Uterus (tissue), 4 donors: Measurements from ENCODE around the gene HDAC4. TPM values are rescaled to one million over a fixed set of nuclear protein-coding genes. Genes with fewer than 3 reads are reported as not detected.

ENCODE experiments used
- DNase-seq, 2 donors: peaks; one replicate each; pipeline ENCODE4 v3.0.0-alpha.2; 2019 to 2020
- H3K27ac ChIP-seq, 2 donors: fragments of 200-600 bp; sonication (generic); 1 replicate in 1 of 2; 2 replicates in 1 of 2; pipeline ENCODE4 v1.5.1; 2016 to 2018
- H3K27me3 ChIP-seq, 2 donors: fragments of 200-600 bp; sonication (generic); one replicate each; pipeline ENCODE4 v1.5.1; 2018 to 2019; ENCODE audit warnings: control low read depth in 1 of 2
- H3K36me3 ChIP-seq, 2 donors: fragments of 200-600 bp; sonication (generic); one replicate each; pipeline ENCODE4 v1.5.1; 2019; ENCODE audit warnings: control low read depth in 1 of 2
- H3K4me1 ChIP-seq, 2 donors: fragments of 200-600 bp; sonication (generic); one replicate each; pipeline ENCODE4 v1.5.1; 2018 to 2019; ENCODE audit warnings: control low read depth in 1 of 2
- H3K4me3 ChIP-seq, 2 donors: fragments of 200-600 bp; sonication (generic); 1 replicate in 1 of 2; 2 replicates in 1 of 2; pipeline ENCODE4 v1.5.1; 2018 to 2019; ENCODE audit warnings: mild to moderate bottlenecking in 1 of 2
- H3K9me3 ChIP-seq, 2 donors: fragments of 200-600 bp; sonication (generic); one replicate each; pipeline ENCODE4 v1.5.1; 2019; ENCODE audit warnings: control low read depth in 1 of 2
- POLR2A ChIP-seq, 2 donors: fragments of 450-650 bp; IDR thresholded peaks; one replicate each; pipeline ENCODE4 v1.6.1; 2016; ENCODE audit warnings: antibody characterized with exemption in 2 of 2, mild to moderate bottlenecking in 1 of 2, moderate library complexity in 1 of 2
- intact Hi-C: fragments of 100-400 bp; cut with DNase I; formaldehyde crosslinking; loops from one replicate; pipeline ENCODE4 v1.15.1; 2023; ENCODE audit warnings: low total_unique reads
- total RNA-seq, 4 donors: library from RNA; depleted of rRNA in 3 of 4; stranded (reverse); fragments of >200 nt in 3 of 4; gene quantifications; one replicate each; pipeline versions ENCODE4 v1.1.0 to v1.2.4, GENCODE V29; 2014 to 2023
- TF ChIP-seq, protein P1 (sequence below), 4 experiments: fragments of 200-600 bp in 2 of 4; fragments of 450-650 bp in 2 of 4; sonication (generic) in 2 of 4; IDR thresholded peaks; one replicate each; pipeline ENCODE4 v1.5.1; 2016 to 2019; ENCODE audit warnings: antibody characterized with exemption in 4 of 4, mild to moderate bottlenecking in 2 of 4, moderate library complexity in 1 of 4
- donor health status: DM: yes; HTN: yes; CAD: no.

HDAC4 gene
- total RNA-seq, 4 donors from 2014 or later, result 42.1 to 91.5 (median 73.4) TPM

DNA sequence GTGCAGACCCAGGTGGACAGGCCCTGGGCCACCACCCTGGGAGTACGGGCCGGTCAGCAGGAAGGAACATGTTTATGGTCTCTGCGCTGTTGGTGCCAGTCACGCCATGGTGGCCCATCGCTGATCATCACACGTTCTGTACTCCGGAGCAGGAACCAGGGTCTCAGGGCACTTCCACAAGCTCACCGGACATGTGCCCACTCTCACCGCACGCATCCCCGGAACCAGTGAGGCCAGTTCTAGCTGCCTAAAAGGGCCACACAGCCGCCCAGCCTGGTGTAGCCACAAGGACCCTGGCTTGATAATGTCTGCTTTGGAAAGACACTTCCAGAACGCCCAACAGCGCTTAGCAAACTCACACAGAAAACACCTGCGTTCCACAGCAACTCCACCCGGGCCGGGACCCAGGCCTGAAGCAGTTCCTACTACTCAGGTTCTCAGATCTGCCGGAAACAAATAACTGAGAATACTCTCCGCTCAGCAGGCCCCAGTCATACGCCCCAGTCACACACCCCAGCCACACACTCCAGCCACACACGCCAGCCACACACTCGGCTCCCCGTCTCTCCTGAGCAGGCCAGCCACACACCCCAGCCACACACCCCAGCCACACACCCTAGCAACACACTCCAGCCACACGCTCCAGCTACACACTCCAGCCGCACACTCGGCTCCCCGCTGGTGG, 123.3 kb downstream of the HDAC4 start:
- Histone ChIP-seq H3K9me3 (no peaks in the 10 kb centered on the region), H3K36me3 (no peaks in the 10 kb centered on the region), H3K4me3 (no peak overlapping the region), H3K4me1 (no peaks in the 10 kb centered on the region), H3K27ac (no peak overlapping the region), H3K27me3 (no peaks in the 10 kb centered on the region)
- peak in 1 of 2 donors; percentile 15 for DNase-seq
- TF ChIP-seq POLR2A (IDR thresholded peaks at IDR 0.05), result no peak
- TF ChIP-seq, protein P1, sequence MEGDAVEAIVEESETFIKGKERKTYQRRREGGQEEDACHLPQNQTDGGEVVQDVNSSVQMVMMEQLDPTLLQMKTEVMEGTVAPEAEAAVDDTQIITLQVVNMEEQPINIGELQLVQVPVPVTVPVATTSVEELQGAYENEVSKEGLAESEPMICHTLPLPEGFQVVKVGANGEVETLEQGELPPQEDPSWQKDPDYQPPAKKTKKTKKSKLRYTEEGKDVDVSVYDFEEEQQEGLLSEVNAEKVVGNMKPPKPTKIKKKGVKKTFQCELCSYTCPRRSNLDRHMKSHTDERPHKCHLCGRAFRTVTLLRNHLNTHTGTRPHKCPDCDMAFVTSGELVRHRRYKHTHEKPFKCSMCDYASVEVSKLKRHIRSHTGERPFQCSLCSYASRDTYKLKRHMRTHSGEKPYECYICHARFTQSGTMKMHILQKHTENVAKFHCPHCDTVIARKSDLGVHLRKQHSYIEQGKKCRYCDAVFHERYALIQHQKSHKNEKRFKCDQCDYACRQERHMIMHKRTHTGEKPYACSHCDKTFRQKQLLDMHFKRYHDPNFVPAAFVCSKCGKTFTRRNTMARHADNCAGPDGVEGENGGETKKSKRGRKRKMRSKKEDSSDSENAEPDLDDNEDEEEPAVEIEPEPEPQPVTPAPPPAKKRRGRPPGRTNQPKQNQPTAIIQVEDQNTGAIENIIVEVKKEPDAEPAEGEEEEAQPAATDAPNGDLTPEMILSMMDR (IDR thresholded peaks at IDR 0.05), result no peak
- intact Hi-C loops, result no loop called here

DNA sequence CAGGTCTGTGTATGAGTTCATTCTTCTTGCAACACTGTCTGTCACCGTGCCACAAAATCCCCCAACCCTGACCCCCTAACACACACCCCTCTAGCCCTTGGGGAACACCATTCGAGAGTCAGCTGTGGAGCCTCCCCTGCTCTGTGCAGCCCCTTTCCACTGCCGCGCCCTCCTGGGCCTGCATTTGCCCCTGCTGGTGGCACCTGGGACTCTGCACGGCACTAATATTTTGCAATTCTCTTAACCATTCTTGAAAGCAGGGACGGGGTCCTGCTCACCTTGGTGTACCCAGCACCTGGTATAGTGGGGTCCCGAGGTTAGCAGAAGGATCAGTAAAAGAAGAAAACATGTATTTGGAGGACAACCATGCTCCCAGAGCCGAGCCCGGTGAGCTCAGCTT, 124.0 kb downstream of the HDAC4 start:
- peak in 1 of 2 donors; percentile 8 for DNase-seq
- TF ChIP-seq, protein P1 (IDR thresholded peaks at IDR 0.05), result no peak
- TF ChIP-seq POLR2A (IDR thresholded peaks at IDR 0.05), result no peak
- intact Hi-C loops, result no loop called here
- H3K4me1 ChIP-seq, result no peaks in the 10 kb centered on the region
- no peaks in the 10 kb centered on the region for H3K9me3 ChIP-seq
- no peak overlapping the region for H3K27ac ChIP-seq
- H3K27me3 ChIP-seq, result no peaks in the 10 kb centered on the region
- no peak overlapping the region for H3K4me3 ChIP-seq
- H3K36me3 ChIP-seq, result no peaks in the 10 kb centered on the region

DNA sequence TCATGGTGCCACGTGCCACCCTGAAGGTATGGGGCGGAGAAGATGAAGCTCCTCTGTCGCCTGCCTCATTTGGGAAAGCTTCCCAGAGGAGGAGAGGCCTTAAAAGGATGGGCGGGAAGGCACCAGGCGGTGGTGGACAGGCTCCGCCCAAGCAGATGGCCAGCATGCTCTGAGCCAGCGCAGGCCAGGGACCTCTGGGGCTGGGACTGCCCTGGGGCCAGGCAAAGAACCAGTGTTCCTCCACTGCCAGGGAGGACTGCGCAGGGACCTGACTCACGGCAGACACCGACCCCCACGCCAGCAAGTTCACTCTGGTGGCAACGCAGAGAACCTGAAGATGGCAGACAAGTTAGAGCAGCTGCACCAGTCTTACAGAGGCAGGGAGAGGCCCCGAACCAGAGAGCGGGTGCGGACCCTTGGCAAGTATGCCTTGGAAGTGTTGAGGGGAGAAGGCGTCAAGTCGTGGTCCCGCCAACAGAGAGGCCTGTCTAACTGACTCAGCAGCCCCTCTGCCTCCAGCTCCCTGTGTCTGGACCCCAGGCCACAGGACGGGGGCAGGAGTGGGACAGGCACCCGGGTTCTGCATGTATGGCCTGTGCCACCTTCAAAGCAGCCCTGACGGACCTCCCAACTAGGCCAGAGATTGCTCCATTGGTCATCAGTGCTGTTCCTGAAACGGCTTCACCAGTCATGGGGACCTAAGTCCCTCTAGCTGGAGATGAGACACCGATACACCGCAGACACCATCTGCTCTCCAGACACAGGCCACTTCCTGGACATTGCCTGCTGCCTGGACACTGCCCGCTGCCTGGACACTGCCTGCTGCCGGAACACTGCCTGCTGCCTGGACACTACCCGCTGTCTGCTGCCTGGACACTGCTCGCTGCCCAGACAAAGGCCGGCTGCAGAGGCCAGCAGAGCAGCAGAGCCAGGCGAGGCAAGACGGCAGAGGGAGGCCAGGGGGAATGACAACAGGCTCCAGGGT, 124.7 kb downstream of the HDAC4 start:
- Histone ChIP-seq H3K4me1 (no peaks in the 10 kb centered on the region), H3K9me3 (no peaks in the 10 kb centered on the region), H3K27ac (peak overlapping the region; percentile 70 to 72), H3K36me3 (no peaks in the 10 kb centered on the region), H3K27me3 (no peaks in the 10 kb centered on the region), H3K4me3 (no peak overlapping the region)
- no peak for TF ChIP-seq POLR2A (IDR thresholded peaks at IDR 0.05)
- TF ChIP-seq, protein P1 (IDR thresholded peaks at IDR 0.05), result no peak
- intact Hi-C loops, result no loop called here
- peak in 1 of 2 donors; percentile 65 for DNase-seq

DNA sequence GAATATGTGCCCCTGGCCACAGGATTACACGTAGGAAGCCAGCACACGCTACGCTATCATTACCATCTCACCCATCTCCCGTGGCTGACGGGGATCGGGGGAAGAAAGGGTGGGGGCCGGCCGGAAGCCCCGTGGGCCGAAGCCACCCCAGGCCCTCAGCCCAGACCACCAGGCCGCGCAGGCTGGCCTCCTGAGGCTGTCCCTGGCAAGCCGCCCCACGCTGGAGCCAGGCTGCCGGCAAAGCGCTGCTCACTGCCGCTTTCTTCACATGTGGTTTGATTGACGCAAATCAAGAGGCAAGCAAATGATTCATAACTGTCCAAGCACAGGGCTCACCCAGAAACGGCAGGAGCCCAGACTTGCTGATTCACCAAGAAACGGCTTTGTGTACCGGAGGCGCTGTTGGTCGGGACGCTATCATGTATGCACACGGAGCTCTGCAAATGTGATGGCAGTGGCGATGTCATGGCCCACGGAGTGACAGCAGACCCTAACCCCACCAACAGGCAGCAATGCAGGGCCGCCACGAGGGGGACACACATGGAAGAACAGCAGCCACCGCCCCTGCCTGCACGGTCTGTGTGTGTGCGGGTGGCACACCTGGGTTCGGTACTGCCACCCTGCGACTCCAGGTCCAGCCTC, 125.7 kb downstream of the HDAC4 start:
- no peaks in the 10 kb centered on the region for H3K4me1 ChIP-seq
- H3K27ac ChIP-seq, result peak overlapping the region; percentile 70 to 72
- intact Hi-C loops, result no loop called here
- no peaks in the 10 kb centered on the region for H3K36me3 ChIP-seq
- H3K27me3 ChIP-seq, result no peaks in the 10 kb centered on the region
- peak overlapping the region in 1 of 2 donors; percentile 13 for H3K4me3 ChIP-seq
- no peak for TF ChIP-seq POLR2A (IDR thresholded peaks at IDR 0.05)
- TF ChIP-seq, protein P1 (IDR thresholded peaks at IDR 0.05), result no peak
- peak; percentile 63 to 65 for DNase-seq
- H3K9me3 ChIP-seq, result no peaks in the 10 kb centered on the region
